GM12873 (cell line): ENCODE results near the gene SERPINE2.

ENCODE experiments used
- TF ChIP-seq, protein P1 (sequence below): IDR thresholded peaks from 2 replicates; pipeline ENCODE4 v1.5.1; 2012; ENCODE audit warnings: low read depth, mild to moderate bottlenecking, moderate library complexity, low read length, control low read depth; ENCODE audit not compliant: insufficient read depth; ENCODE audit errors: missing control alignments

Gene SERPINE2

GRCh38 chr2:224014336-224014735 is 24.8 kb downstream of the SERPINE2 start:
- TF ChIP-seq, protein P1, sequence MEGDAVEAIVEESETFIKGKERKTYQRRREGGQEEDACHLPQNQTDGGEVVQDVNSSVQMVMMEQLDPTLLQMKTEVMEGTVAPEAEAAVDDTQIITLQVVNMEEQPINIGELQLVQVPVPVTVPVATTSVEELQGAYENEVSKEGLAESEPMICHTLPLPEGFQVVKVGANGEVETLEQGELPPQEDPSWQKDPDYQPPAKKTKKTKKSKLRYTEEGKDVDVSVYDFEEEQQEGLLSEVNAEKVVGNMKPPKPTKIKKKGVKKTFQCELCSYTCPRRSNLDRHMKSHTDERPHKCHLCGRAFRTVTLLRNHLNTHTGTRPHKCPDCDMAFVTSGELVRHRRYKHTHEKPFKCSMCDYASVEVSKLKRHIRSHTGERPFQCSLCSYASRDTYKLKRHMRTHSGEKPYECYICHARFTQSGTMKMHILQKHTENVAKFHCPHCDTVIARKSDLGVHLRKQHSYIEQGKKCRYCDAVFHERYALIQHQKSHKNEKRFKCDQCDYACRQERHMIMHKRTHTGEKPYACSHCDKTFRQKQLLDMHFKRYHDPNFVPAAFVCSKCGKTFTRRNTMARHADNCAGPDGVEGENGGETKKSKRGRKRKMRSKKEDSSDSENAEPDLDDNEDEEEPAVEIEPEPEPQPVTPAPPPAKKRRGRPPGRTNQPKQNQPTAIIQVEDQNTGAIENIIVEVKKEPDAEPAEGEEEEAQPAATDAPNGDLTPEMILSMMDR, result no peak

GRCh38 chr2:224011837-224012236 is 27.2 kb downstream of the SERPINE2 start:
- TF ChIP-seq, protein P1, result no peak

DNA sequence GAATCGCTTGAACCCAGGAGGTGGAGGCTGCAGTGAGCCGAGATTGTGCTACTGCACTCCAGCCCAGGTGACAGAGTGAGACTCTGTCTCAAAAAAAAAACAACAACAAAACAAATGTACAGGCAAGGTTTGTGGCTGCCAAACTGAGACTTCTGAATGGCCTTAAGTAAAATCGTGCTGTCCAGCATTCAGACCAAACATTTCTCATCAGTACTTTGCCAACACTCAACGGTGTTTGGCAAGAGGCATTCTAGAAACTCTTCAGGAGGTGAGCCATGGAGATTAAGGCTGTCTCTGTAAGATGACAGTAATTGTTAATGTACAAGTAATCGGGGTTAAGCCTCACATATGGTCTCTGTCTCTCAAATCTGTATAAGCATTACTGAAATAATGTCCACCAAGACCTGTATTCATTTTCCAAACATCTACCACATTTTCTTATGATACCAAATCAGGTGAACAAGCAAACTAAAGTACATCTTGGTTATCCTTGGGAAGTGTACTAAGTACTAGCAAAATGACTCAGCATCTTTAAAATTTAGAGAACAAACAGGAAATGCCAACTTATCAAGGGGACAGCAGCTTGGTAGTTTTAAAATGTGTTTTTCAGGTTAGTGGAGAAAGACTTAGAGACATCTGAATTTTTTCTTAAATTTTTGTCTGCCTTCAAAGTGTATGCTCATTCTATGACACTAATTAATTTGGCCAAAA is 29.3 kb downstream of the SERPINE2 start:
- TF ChIP-seq, protein P1, result no peak

GRCh38 chr2:224008702-224009261 is 30.3 kb downstream of the SERPINE2 start:
- TF ChIP-seq, protein P1, result no peak

GRCh38 chr2:224004105-224004695 is 34.9 kb downstream of the SERPINE2 start:
- TF ChIP-seq, protein P1, result no peak

DNA sequence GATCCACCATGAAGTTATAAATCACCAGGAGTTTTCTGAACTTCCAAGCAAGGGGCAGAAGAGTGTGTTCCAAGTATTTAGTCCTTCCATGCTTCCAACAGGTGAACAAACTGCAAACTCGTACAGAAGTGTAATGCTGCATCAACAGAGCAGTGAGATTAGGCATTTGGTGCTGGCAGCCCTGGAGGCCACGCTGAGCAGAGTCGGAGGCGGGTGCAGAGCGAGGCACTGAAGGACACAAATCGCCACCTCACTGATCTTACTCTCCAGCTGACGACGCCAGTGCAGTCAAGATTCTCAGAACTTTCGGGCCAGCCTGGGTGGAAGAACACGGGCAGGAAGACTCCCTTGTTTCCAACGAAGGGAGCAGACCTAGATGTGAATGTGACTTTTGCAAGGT is 39.2 kb downstream of the SERPINE2 start:
- TF ChIP-seq, protein P1, result no peak

GRCh38 chr2:223998948-223999347 is 40.1 kb downstream of the SERPINE2 start:
- TF ChIP-seq, protein P1, result no peak
